RWPE1 (cell line): ENCODE results near the gene CRABP2.

Experiments
- CTCF ChIA-PET: fragments of 350-600 bp; sonication (Branson Sonifier 250); formaldehyde crosslinking; extraction: SDS; loops from one replicate; lab custom pipeline; 2021; lab: Yijun Ruan, JAX
- POLR2A ChIA-PET: fragments of 400-600 bp; formaldehyde crosslinking; extraction: SDS; loops from one replicate; lab custom pipeline; 2020; ENCODE audit warnings: antibody characterized with exemption; ENCODE audit not compliant: low non-redundant PET; lab: Yijun Ruan, JAX
- DNase-seq: peaks from one replicate; pipeline ENCODE4 v3.0.0; 2012; ENCODE audit warnings: low spot score
- H3K27ac ChIP-seq: fragments of 450-650 bp; 2 replicates; pipeline ENCODE4 v1.5.1; 2017
- TF ChIP-seq, protein P1 (sequence below): fragments of 450-650 bp; conservative IDR thresholded peaks from 2 replicates; pipeline ENCODE4 v1.5.1; 2017; ENCODE audit warnings: low read depth, mild to moderate bottlenecking

The CRABP2 gene

GRCh38 chr1:156676820-156677615, 28.4 kb downstream of the CRABP2 start, which contains the start of gene NES:
NES (minus strand) TSS chr1:156677407; CDS start chr1:156677264, 143 bp downstream.
- TF ChIP-seq, protein P1, sequence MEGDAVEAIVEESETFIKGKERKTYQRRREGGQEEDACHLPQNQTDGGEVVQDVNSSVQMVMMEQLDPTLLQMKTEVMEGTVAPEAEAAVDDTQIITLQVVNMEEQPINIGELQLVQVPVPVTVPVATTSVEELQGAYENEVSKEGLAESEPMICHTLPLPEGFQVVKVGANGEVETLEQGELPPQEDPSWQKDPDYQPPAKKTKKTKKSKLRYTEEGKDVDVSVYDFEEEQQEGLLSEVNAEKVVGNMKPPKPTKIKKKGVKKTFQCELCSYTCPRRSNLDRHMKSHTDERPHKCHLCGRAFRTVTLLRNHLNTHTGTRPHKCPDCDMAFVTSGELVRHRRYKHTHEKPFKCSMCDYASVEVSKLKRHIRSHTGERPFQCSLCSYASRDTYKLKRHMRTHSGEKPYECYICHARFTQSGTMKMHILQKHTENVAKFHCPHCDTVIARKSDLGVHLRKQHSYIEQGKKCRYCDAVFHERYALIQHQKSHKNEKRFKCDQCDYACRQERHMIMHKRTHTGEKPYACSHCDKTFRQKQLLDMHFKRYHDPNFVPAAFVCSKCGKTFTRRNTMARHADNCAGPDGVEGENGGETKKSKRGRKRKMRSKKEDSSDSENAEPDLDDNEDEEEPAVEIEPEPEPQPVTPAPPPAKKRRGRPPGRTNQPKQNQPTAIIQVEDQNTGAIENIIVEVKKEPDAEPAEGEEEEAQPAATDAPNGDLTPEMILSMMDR: no peak
- H3K27ac ChIP-seq: no peak within 1 kb of the TSS
- DNase-seq: no peak
- CTCF ChIA-PET: interaction anchor here (0.6 to 3.9 kb wide), 8 partner anchors 13 to 65 kb away, joined by 3 to 19 read pairs (median 6); partner anchors contain the start of gene CRABP2
- POLR2A ChIA-PET: no interaction called here

GRCh38 chr1:156676114-156676819, 29.1 kb downstream of the CRABP2 start:
- TF ChIP-seq, protein P1: no peak
- no peak overlapping the region for H3K27ac ChIP-seq
- POLR2A ChIA-PET: no interaction called here
- CTCF ChIA-PET: interaction anchor here (0.6 to 3.9 kb wide), 7 partner anchors 16 to 145 kb away, joined by 3 to 19 read pairs (median 5); partner anchors contain the start of gene CRABP2
- no peak for DNase-seq

GRCh38 chr1:156675210-156676113, 29.9 kb downstream of the CRABP2 start:
- H3K27ac ChIP-seq: no peak overlapping the region
- TF ChIP-seq, protein P1: no peak
- DNase-seq: no peak
- CTCF ChIA-PET: interaction anchor here (0.6 to 3.9 kb wide), 5 partner anchors 14 to 144 kb away, joined by 3 to 19 read pairs (median 3); no protein-coding TSS in a partner anchor
- POLR2A ChIA-PET: no interaction called here

DNA sequence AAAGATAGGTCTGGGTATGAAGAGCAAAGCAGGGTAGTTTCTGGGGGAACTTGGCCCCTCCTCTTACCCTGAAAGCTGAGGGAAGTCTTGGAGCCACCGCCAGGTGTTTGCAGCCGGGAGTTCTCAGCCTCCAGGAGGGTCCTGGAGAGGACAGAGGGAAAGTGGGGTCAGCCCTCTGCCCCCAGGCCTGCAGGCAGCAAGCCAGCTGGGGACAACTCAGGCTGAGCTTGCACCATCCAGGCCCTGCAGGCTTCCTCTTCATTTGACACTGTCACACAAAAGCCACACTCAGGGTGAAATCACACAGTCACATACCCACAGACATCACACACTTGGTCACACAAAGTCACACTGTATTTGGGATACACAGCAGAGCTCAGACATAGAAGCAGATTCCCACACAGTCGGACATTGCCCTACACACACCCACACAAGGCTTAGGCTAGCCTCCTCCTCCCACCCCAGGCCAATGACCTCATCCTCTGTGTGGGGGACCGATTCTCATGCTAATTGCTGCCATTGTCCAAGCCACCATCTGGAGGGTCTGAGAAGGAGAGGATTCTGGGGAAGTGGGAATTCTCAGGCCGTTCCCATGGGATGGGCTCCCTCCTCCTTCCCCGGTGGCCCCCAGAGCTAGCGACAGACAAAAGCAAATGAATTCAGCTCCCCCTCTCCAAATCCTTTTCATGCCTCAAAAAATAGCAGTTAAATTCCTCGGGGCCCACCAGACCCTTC, 31.8 kb downstream of the CRABP2 start:
- no peak for DNase-seq

DNA sequence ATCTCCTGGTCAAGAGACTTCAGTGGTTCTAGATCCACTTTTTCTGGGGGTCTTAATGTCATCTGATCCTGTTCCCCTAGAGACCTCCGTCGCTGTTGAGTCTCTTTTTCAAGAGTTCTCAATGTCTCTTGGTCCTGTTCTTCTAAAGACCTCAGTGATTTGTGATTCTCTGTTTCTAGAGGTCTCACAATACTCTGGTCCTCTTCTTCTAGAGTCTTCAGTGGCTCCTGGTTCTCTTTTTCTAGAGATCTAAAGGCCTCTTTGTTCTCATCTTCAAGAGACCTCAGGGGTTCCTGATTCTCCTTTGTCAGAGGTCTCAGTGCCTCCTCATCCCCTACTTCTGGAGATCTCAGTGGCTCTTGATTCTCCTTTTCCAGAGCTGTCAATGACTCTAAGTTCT, 33.6 kb downstream of the CRABP2 start:
- CTCF ChIA-PET: interaction anchor here (0.7 to 1.0 kb wide), 2 partner anchors 18 to 218 kb away, joined by 3 to 4 read pairs; no protein-coding TSS in a partner anchor
- H3K27ac ChIP-seq: no peak overlapping the region
- TF ChIP-seq, protein P1: no peak
- no peak for DNase-seq
- POLR2A ChIA-PET: no interaction called here

More for the DNA sequence above, 31.8 kb downstream of the CRABP2 start:
- CTCF ChIA-PET: interaction anchor here (0.8 to 1.0 kb wide), 2 partner anchors 12 to 14 kb away, joined by 3 read pairs; no protein-coding TSS in a partner anchor
- POLR2A ChIA-PET: no interaction called here
- TF ChIP-seq, protein P1: no peak
- H3K27ac ChIP-seq: no peak overlapping the region
